ENCODE data around the gene EIPR1. TPM values are rescaled to one million over a fixed set of nuclear protein-coding genes. Genes with fewer than 3 reads are reported as not detected.
A peak's percentile ranks its signal among the peaks of the same experiment; 100 is the strongest.
"Not testable (repeated sequence)": the region's sequence is repeated elsewhere in the genome, so short reads cannot be mapped to it uniquely, and the experiment has no call there.

Gene EIPR1
- total RNA-seq, 1 experiment from 2014 or later: 27.8 TPM

- no peaks in the 10 kb centered on the region for H4K20me1 ChIP-seq (ENCODE audit: control insufficient read depth, insufficient read depth, insufficient read length)
- H3K27me3 ChIP-seq (ENCODE audit: insufficient read depth, low read length): no peaks in the 10 kb centered on the region
- H3K4me1 Mint-ChIP-seq: peaks cover 33 to 52% of the 10 kb centered on the region in 2 experiments
These were observed 177.8 kb downstream of the EIPR1 start for GRCh38 chr2:3199627-3200345.

GRCh38 chr2:3198671-3199192 lies 178.9 kb downstream of the EIPR1 start:
- H3K27ac ChIP-seq (ENCODE audit: insufficient read length, low read depth, low read length); H3K23ac ChIP-seq (ENCODE audit: insufficient read length, low read depth, low read length); H4K8ac ChIP-seq (replicated peaks; ENCODE audit: insufficient read length, low read depth, low read length); H3K79me1 ChIP-seq (ENCODE audit: insufficient read depth, low read depth, low read length, poor library complexity, severe bottlenecking); H2AK5ac ChIP-seq (ENCODE audit: insufficient read length, low read length); H2BK20ac ChIP-seq (ENCODE audit: low read depth, low read length, poor library complexity, severe bottlenecking); H3K4ac ChIP-seq (ENCODE audit: low read depth, low read length); H3K56ac ChIP-seq (ENCODE audit: insufficient read length, low read depth, low read length); H2BK15ac ChIP-seq (ENCODE audit: low read depth, low read length); H3K4me2 ChIP-seq (ENCODE audit: insufficient read depth, insufficient read length, low read length); H2BK5ac ChIP-seq (ENCODE audit: insufficient read length, low read length); H3K18ac ChIP-seq (ENCODE audit: insufficient read length, low read depth, low read length); H4K91ac ChIP-seq (ENCODE audit: insufficient read length, low read depth, low read length); H3K27me3 Mint-ChIP-seq (ENCODE audit: low read depth); H3K14ac ChIP-seq (ENCODE audit: insufficient read depth, low read length); H3K4me1 ChIP-seq (ENCODE audit: insufficient read depth, low read length); H3T11ph ChIP-seq (ENCODE audit: low read length); H2BK12ac ChIP-seq (ENCODE audit: insufficient read length, low read depth, low read length); H3K79me2 ChIP-seq (ENCODE audit: insufficient read depth, low read length); H2BK120ac ChIP-seq (ENCODE audit: low read depth, low read length, poor library complexity, severe bottlenecking); H3K27me3 ChIP-seq (ENCODE audit: insufficient read depth, low read length); H4K5ac ChIP-seq (ENCODE audit: insufficient read length, low read depth, low read length); H4K20me1 ChIP-seq (ENCODE audit: control insufficient read depth, insufficient read depth, insufficient read length); H3K23me2 ChIP-seq (ENCODE audit: insufficient read length, low read depth, low read length, poor library complexity, severe bottlenecking); H3K9me3 ChIP-seq (ENCODE audit: control insufficient read depth, low read depth, low read length); H3K9ac ChIP-seq (ENCODE audit: extremely low read depth, insufficient read length, low read length); DNase-seq; H2AFZ ChIP-seq (ENCODE audit: low read length): not testable (repeated sequence)
- Mint-ChIP-seq H3K4me1 (peaks cover 33 to 45% of the 10 kb centered on the region in 2 experiments), H3K4me3 (peak overlapping the region in 1 of 2 experiments; percentile 15; a peak in 2 of 5 replicates), H3K36me3 (ENCODE audit: insufficient read depth in 1 of 3, low read depth in 3 of 3) (peaks cover 20 to 25% (median 23%) of the 10 kb centered on the region in 3 experiments), H3K9me3 (peaks cover 14% of the 10 kb centered on the region in 2 experiments), H3K27ac (peak overlapping the region; percentile 92 to 98 (median 96))
- no CpG with 5 or more reads among the region's 10 CpGs for WGBS (ENCODE audit: extremely low coverage, insufficient read length, low lambda C conversion rate)

More at GRCh38 chr2:3199627-3200345, 177.8 kb downstream of the EIPR1 start:
- Histone ChIP-seq H3K79me1 (ENCODE audit: insufficient read depth, low read depth, low read length, poor library complexity, severe bottlenecking) (no peaks in the 10 kb centered on the region), H3K9ac (ENCODE audit: extremely low read depth, insufficient read length, low read length) (no peak overlapping the region), H3K9me3 (ENCODE audit: control insufficient read depth, low read depth, low read length) (no peaks in the 10 kb centered on the region), H3K14ac (ENCODE audit: insufficient read depth, low read length) (no peak overlapping the region; the same call in 1 of the 2 replicates), H3K4me1 (ENCODE audit: insufficient read depth, low read length) (0 out of 2 replicates have a peak, but pooled peaks cover 3% of the 10 kb centered on the region), H4K5ac (ENCODE audit: insufficient read length, low read depth, low read length) (no peak overlapping the region), H2BK20ac (ENCODE audit: low read depth, low read length, poor library complexity, severe bottlenecking) (no peak overlapping the region), H2AFZ (ENCODE audit: low read length) (no peak overlapping the region), H2BK120ac (ENCODE audit: low read depth, low read length, poor library complexity, severe bottlenecking) (no peak overlapping the region), H2BK12ac (ENCODE audit: insufficient read length, low read depth, low read length) (no peak overlapping the region), H3K27ac (ENCODE audit: insufficient read length, low read depth, low read length) (no peak overlapping the region), H3K4ac (ENCODE audit: low read depth, low read length) (no peak overlapping the region), H3K23me2 (ENCODE audit: insufficient read length, low read depth, low read length, poor library complexity, severe bottlenecking) (no peaks in the 10 kb centered on the region), H3K23ac (ENCODE audit: insufficient read length, low read depth, low read length) (no peak overlapping the region), H4K8ac (replicated peaks; ENCODE audit: insufficient read length, low read depth, low read length) (no peak overlapping the region), H4K91ac (ENCODE audit: insufficient read length, low read depth, low read length) (no peak overlapping the region), H3K56ac (ENCODE audit: insufficient read length, low read depth, low read length) (no peak overlapping the region), H2BK15ac (ENCODE audit: low read depth, low read length) (no peak overlapping the region), H3K4me2 (ENCODE audit: insufficient read depth, insufficient read length, low read length) (no peak overlapping the region), H3T11ph (ENCODE audit: low read length) (no peak overlapping the region), H3K79me2 (ENCODE audit: insufficient read depth, low read length) (no peaks in the 10 kb centered on the region), H2AK5ac (ENCODE audit: insufficient read length, low read length) (no peak overlapping the region), H3K18ac (ENCODE audit: insufficient read length, low read depth, low read length) (no peak overlapping the region), H2BK5ac (ENCODE audit: insufficient read length, low read length) (no peak overlapping the region)
- no CpG with 5 or more reads among the region's 12 CpGs for WGBS (ENCODE audit: extremely low coverage, insufficient read length, low lambda C conversion rate)
- H3K4me3 Mint-ChIP-seq: no peak overlapping the region
- peak overlapping the region in 2 of 3 experiments; percentile 46 to 67; a peak in 2 of 7 replicates for H3K27ac Mint-ChIP-seq
- peaks cover 14% of the 10 kb centered on the region in 2 experiments for H3K9me3 Mint-ChIP-seq
- H3K27me3 Mint-ChIP-seq (ENCODE audit: low read depth): no peaks in the 10 kb centered on the region
- no peak for DNase-seq
- no peak for TF ChIP-seq CTCF (conservative IDR thresholded peaks at IDR 0.05)
- H3K36me3 Mint-ChIP-seq (ENCODE audit: insufficient read depth in 1 of 3, low read depth in 3 of 3): peaks cover 20 to 23% (median 22%) of the 10 kb centered on the region in 3 experiments
